Subcutaneous adipose tissue (tissue), 4 donors: Measurements from ENCODE around the gene LMNTD2. TPM values are rescaled to one million over a fixed set of nuclear protein-coding genes. Genes with fewer than 3 reads are reported as not detected.

Experiments used
- CTCF ChIP-seq: fragments of 450-650 bp; IDR thresholded peaks from one replicate; pipeline ENCODE4 v1.5.1; 2016; ENCODE audit warnings: low read depth, mild to moderate bottlenecking, control low read depth, antibody characterized with exemption, moderate library complexity
- total RNA-seq, 4 donors: library from RNA; depleted of rRNA; stranded (reverse); fragments of >200 nt; gene quantifications; one replicate each; pipeline ENCODE4 v1.1.0, GENCODE V29; 2016

Gene LMNTD2
- total RNA-seq, 4 donors from 2014 or later: 0.65 to 2.4 (median 1.0) TPM

GRCh38 chr11:514606-515005 is 45.9 kb downstream of the LMNTD2 start:
- TF ChIP-seq CTCF: no peak

GRCh38 chr11:512761-513595 is 47.6 kb downstream of the LMNTD2 start:
- TF ChIP-seq CTCF: no peak

- no peak for TF ChIP-seq CTCF
Observed at GRCh38 chr11:508956-509355, 51.6 kb downstream of the LMNTD2 start.

GRCh38 chr11:507727-508515 is 52.6 kb downstream of the LMNTD2 start:
- no peak for TF ChIP-seq CTCF

GRCh38 chr11:506995-507726 is 53.4 kb downstream of the LMNTD2 start, which contains the start of gene RNH1:
TSS of gene RNH1 (minus strand) at chr11:507242. CDS start at chr11:502162, 5,080 bp downstream.
- TF ChIP-seq CTCF: no peak

GRCh38 chr11:506238-506994 is 54.1 kb downstream of the LMNTD2 start:
- no peak for TF ChIP-seq CTCF
